ENCODE measurements around the gene MORC2. TPM values are rescaled to one million over a fixed set of nuclear protein-coding genes. Genes with fewer than 3 reads are reported as not detected.

Gene MORC2
- total and polyA plus RNA-seq, 2 donors from 2014 or later = 18.0 to 18.8 TPM

DNA sequence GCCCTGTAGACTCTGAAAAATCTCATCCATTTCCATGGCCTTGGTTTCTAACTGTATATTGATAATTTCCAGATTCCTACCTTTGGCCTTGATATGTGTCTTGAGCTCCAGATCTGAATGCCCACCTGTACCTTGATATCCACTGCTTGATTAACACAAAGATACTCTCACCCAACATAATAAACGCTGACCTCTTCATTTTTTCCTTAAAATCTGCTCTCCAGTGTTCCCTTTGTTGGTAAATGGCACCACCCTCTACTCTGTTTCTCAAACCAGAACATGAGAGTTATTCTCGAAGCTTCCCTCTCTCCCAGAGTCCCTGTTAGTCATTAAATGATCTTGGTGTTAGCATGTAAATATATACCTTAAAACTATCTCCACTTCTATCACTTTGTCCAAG lies 13.9 kb upstream of the MORC2 start:
- Histone ChIP-seq H3K36me3 (ENCODE audit: control insufficient read depth in 2 of 3, insufficient read depth in 3 of 3, low read length in 3 of 3) (no peaks in the 10 kb centered on the region), H3K9me3 (ENCODE audit: control insufficient read depth in 2 of 3, insufficient read depth in 1 of 3, low read length in 3 of 3) (peaks cover 0 to 17% (median 0%) of the 10 kb centered on the region in 3 donors), H3K27me3 (ENCODE audit: control insufficient read depth, insufficient read depth, low read length) (no peaks in the 10 kb centered on the region), H3K27ac (ENCODE audit: low read depth in 2 of 2, low read length in 2 of 2) (no peak overlapping the region), H3K4me1 (ENCODE audit: control insufficient read depth in 2 of 3, insufficient read depth in 2 of 3, low read depth in 1 of 3, low read length in 3 of 3) (no peaks in the 10 kb centered on the region), H3K4me3 (ENCODE audit: low read length in 3 of 3) (no peak overlapping the region), H3K9ac (ENCODE audit: low read length in 3 of 3) (no peak overlapping the region)
- DNase-seq (no peak), FAIRE-seq (no peak)
- no peak for TF ChIP-seq CTCF (IDR thresholded peaks at IDR 0.05; ENCODE audit: borderline replicate concordance, extremely low read depth, insufficient read depth)
- intact Hi-C loops (cut with DNase I) = no loop called here

GRCh38 chr22:30979932-30980331 lies 11.4 kb upstream of the MORC2 start:
- H3K36me3 ChIP-seq (ENCODE audit: control insufficient read depth in 2 of 3, insufficient read depth in 3 of 3, low read length in 3 of 3) = peaks cover 5 to 7% (median 6%) of the 10 kb centered on the region in 3 donors
- H3K9me3 ChIP-seq (ENCODE audit: control insufficient read depth in 2 of 3, insufficient read depth in 1 of 3, low read length in 3 of 3) = peaks cover 3 to 42% (median 4%) of the 10 kb centered on the region in 3 donors
- no peak overlapping the region for H3K9ac ChIP-seq (ENCODE audit: low read length in 3 of 3)
- no peak for TF ChIP-seq CTCF (IDR thresholded peaks at IDR 0.05; ENCODE audit: borderline replicate concordance, extremely low read depth, insufficient read depth)
- no peaks in the 10 kb centered on the region for H3K27me3 ChIP-seq (ENCODE audit: control insufficient read depth, insufficient read depth, low read length)
- no peak overlapping the region for H3K27ac ChIP-seq (ENCODE audit: low read depth in 2 of 2, low read length in 2 of 2)
- no peak for FAIRE-seq
- DNase-seq = no peak
- no peaks in the 10 kb centered on the region for H3K4me1 ChIP-seq (ENCODE audit: control insufficient read depth in 2 of 3, insufficient read depth in 2 of 3, low read depth in 1 of 3, low read length in 3 of 3)
- H3K4me3 ChIP-seq (ENCODE audit: low read length in 3 of 3) = no peak overlapping the region
- intact Hi-C loops (cut with DNase I) = no loop called here

- Histone ChIP-seq H3K4me1 (ENCODE audit: control insufficient read depth in 2 of 3, insufficient read depth in 2 of 3, low read depth in 1 of 3, low read length in 3 of 3) (no peaks in the 10 kb centered on the region), H3K9me3 (ENCODE audit: control insufficient read depth in 2 of 3, insufficient read depth in 1 of 3, low read length in 3 of 3) (peaks cover 4 to 50% (median 7%) of the 10 kb centered on the region in 3 donors), H3K36me3 (ENCODE audit: control insufficient read depth in 2 of 3, insufficient read depth in 3 of 3, low read length in 3 of 3) (peaks cover 5 to 21% (median 14%) of the 10 kb centered on the region in 3 donors), H3K27ac (ENCODE audit: low read depth in 2 of 2, low read length in 2 of 2) (no peak overlapping the region), H3K9ac (ENCODE audit: low read length in 3 of 3) (no peak overlapping the region), H3K4me3 (ENCODE audit: low read length in 3 of 3) (no peak overlapping the region), H3K27me3 (ENCODE audit: control insufficient read depth, insufficient read depth, low read length) (no peaks in the 10 kb centered on the region)
- intact Hi-C loops (cut with DNase I) = no loop called here
- no peak for DNase-seq
- no peak for FAIRE-seq
- TF ChIP-seq CTCF (IDR thresholded peaks at IDR 0.05; ENCODE audit: borderline replicate concordance, extremely low read depth, insufficient read depth) = no peak
Observed at GRCh38 chr22:30978304-30978962, 9.9 kb upstream of the MORC2 start.

Data from kidney (tissue), 14 donors.